GM21576 (cell line): ENCODE measurements around the gene GPATCH3.

Experiments
- ATAC-seq: cut with Tn5 transposase; IDR thresholded peaks from one replicate; pipeline ENCODE4 v1.9.1; 2021; ENCODE audit warnings: mild to moderate bottlenecking, moderate library complexity; ENCODE audit not compliant: unreplicated experiment

The GPATCH3 gene

GRCh38 chr1:26864610-26865480 lies 35.4 kb downstream of the GPATCH3 start:
- ATAC-seq = peak; percentile 83

DNA sequence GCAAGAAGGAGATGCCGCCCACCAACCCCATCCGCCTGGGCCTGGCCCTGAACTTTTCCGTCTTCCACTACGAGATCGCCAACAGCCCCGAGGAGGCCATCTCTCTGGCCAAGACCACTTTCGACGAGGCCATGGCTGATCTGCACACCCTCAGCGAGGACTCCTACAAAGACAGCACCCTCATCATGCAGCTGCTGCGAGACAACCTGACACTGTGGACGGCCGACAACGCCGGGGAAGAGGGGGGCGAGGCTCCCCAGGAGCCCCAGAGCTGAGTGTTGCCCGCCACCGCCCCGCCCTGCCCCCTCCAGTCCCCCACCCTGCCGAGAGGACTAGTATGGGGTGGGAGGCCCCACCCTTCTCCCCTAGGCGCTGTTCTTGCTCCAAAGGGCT lies 36.6 kb downstream of the GPATCH3 start:
- ATAC-seq = no peak

GRCh38 chr1:26862781-26863684 lies 37.2 kb downstream of the GPATCH3 start, which contains the start of gene SFN:
SFN (plus strand) TSS chr1:26863149; CDS start chr1:26863213, 64 bp downstream.
- ATAC-seq = no peak

DNA sequence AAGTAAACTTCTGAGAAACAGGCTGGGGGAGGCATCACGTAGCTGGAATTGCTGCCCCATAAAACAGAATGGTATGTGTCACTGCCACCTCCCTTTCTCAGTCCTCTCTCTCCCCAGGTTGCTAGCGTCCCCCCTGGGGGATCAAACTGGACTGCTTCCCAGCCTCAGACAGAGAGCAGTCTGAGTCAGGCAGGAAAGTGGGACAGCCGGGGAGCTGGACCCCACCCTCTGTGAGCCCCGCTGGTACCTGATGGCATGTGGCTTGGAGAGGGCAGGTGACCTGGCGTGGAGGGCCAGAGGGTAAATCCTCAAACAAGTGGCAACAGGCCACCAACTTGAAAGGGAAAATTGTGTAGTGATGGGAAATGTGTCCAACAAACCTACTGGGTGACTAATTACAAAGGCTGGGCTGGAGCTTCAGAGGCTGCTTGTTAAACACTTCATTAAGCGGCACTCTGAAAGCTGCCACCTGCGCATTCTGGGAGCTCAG lies 38.3 kb downstream of the GPATCH3 start:
- ATAC-seq = no peak

DNA sequence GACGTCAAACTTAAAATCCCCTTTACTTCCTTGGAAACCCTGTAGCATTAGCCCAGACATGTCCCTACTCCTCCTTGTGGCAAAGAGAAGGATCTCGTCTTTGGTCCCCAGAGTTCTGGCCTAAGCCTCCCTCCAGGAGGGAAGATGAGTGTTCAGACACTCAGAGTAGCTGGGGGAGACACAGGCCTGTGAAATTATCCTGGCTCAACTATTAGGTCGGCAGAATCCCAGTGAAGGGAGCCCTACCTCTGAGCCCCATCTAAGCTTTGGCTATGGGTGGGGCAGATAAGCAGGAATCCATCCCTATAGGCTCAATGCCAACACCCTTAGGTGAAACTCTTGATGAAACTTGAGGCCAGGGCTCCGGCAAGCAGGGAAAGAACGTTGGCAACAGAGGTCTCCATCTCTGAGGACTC lies 39.0 kb downstream of the GPATCH3 start:
- ATAC-seq = no peak

- ATAC-seq = no peak
Measured at GRCh38 chr1:26858891-26859640, 41.2 kb downstream of the GPATCH3 start.

DNA sequence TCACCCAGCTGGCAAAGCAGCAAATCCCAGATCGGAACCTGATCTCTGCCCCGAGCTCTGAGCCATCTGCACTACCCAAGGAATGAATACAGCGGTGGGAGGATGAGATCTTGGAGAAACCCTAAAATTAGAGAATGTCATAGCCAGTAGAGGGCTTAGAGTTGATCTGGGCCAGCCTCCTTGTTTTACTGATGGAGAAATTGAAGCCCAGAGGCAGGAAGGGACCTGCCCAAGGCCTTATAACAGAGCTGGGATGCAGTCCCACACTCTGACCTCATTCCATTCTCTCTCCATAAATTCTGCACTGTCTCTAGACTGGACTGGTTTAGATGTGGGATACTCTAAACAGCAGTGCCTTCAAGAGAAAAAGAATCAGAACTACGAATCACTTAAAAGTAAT lies 42.1 kb downstream of the GPATCH3 start:
- ATAC-seq = no peak

GRCh38 chr1:26857473-26858060 lies 42.7 kb downstream of the GPATCH3 start:
- ATAC-seq = no peak

DNA sequence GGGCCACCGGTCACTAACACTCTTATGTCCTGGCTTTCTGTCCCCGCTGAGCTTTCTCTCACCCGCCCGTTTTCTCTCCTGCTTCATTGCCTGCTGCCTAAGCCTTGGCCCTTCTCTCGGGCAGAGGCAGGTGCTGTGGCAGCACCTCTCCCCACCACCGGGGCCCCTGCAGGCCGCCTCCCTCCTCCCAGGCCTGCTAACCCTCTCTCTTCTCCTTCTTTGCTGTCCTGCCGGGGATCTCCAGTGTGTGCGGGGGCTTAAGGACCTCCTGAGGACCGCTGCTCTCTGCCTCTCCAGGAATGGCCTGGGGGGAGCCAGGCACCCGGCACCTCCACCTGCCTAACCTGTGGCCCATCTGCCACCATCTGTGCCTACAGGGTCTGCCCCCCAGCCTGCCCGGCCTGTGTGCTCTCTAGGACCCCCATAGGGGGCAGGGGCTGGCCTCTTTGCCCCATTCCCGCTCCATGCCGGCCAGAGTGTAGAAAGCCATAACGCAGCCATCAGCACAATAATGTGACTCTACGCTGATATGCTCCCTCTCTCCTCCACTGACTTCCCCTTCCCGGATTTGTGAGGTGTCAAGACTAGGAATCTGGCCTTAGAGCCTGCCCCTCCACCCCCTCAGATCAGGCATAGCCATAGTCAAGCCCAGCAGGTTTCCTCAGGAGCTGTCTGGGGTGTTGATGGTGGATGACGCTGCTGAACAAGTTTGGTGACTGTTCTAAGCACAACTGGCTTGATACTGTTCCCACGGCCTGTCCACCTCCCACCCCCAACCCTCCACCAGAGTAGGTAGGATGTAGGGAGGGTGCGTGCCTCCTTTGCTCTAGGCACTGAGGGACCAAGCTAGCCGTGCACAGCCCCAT lies 43.4 kb downstream of the GPATCH3 start:
- no peak for ATAC-seq

- ATAC-seq = no peak
Measured at GRCh38 chr1:26856181-26856580, 44.1 kb downstream of the GPATCH3 start.

DNA sequence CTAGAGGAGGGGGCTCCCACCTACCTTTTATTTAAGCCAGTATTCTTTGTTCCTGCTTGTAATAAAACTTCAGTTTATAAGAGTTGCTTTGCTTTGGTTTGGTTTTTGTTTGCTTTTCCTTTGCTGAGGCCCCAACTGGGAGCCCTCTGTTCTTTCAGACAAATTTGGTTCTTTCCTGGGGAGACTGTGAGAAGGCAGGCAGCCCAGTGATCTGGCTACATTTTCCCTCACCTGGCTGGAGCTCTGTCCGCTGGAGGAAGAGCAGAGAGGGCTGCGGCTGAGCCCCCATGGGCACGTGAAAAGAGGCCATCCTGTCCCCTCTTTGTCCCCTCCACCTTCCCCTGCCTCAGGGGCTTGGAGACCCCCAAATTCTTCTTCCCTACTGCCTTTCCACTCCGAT lies 44.6 kb downstream of the GPATCH3 start:
- ATAC-seq = no peak

DNA sequence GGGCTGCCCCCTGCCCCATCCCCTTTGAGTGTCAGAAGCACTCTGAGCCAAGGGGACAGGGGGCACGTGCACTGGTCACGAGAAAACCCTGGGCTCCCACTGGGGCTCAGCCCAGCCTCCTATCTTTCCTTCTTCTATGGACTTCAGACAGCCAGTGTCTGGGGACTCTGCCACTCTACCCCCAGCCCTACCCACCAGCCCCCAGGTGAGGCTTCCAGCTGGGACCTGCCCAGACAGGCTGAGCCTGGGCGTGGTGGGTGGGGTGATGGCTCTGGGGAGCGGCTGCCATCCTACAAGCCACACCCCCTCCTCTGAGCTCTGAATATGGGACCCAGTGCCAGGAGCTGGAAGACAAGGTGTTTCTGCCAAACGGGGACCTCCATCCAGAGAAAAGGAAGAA lies 45.4 kb downstream of the GPATCH3 start:
- ATAC-seq = no peak

GRCh38 chr1:26853600-26853999 lies 46.7 kb downstream of the GPATCH3 start:
- no peak for ATAC-seq

GRCh38 chr1:26853156-26853555 lies 47.1 kb downstream of the GPATCH3 start:
- no peak for ATAC-seq

GRCh38 chr1:26852701-26853100 lies 47.6 kb downstream of the GPATCH3 start:
- no peak for ATAC-seq

DNA sequence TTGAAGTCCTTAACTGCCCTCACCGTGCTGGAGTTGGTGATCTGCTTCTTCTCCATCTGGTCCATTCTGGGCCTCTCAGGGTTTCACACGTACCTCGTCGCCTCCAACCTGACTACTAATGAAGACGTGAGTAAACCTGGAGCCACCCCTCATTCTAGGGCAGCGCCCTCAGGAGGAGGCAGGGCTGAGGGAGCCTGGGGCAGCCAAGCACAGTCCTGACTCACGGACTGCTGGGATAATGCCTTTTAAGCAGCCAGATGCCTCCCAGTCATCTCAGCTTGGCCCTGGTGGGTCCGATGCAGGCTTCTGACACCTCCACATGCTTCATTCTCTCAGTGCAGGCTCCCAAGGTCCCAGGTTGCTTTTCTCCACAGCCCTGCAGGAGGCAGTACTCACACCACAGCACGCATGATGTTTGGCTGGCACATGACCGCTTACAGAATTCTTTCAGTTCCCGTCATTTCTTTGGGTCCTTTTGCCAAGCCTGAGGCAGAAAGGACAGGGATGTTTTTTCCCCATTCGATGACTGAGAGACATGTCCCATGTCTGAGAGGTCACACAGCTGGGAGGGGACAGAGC lies 49.1 kb downstream of the GPATCH3 start:
- ATAC-seq = no peak

DNA sequence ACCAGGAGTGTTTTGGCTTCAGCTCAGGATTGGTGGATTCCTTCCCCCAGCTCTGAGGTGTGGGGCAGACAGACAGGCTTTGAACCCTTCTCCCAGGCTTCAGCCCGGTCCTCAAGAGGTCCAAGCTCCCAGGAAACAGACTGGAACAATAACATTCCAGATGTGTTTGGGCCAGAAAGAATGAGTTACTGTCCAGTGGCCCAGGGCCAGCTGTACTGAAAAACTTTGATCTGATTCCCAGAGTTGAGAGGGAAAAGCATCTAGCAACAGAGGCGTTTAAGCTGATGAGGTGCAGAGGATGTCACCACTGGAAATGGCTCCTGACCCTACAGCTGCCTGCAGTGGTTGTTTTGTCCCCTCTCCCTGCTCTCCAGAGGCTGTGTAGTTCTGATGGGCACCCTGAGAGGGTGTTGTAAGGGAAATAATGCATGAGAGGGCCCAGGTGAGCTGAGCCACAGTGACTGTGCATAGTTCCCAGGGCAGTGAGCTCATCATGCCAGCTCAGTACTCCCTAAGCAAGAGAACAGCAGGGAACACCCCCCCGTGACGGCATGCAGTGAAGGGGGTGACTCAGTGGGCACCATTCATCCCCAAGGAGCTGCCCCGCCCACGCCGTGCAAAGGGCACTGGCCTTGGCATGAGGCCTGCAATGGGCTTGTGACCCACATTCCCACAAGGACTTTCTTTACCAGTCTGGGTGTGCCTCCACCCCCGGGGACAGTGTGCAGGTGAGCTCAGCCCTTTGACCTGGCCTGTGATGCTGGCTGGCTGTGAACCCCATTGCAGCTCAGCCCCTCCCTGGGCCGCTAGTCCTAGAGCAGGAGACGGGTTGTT lies 51.1 kb downstream of the GPATCH3 start:
- ATAC-seq = no peak

GRCh38 chr1:26848499-26848898 lies 51.8 kb downstream of the GPATCH3 start:
- no peak for ATAC-seq
